GM20431 (cell line): ENCODE data around the gene ARHGAP24.
"Not testable (repeated sequence)": the region's sequence is repeated elsewhere in the genome, so short reads cannot be mapped to it uniquely, and the experiment has no call there.

ENCODE experiments used
- in situ Hi-C: fragments of 300-500 bp; cut with MseI, MboI; formaldehyde crosslinking; loops from one replicate; pipeline ENCODE4 v1.15.0; 2020; ENCODE audit warnings: low sequenced_read_pairs; ENCODE audit not compliant: unreplicated experiment

Gene ARHGAP24

DNA sequence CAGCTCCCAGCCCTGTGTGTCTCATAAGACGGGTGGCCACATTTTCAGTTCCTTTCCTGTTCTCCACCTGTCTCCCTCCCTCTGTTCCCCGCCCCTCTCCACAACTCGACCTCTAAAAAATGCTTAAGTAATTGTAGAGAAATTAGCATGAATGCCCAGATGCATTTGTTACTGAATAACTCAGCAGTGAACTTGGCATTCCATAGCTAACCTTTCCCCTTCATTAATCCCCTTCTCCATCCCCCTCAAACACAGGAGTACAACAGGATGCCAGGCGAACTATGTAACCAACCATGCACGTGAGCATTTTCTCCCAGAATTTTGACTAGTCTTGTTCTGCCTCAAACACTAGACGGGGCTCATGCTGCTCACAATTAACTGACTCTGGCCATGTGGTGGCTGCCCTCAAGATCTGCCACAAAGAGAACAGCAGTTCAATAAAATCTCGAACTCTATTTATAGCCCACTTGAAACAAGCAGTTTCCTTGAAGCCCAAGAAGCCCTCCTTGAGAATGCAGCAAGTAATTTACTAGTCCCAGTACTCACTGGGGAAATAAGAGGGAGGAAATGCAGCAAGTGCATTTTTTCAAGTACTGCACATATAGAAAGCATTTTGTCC is 351.2 kb downstream of the ARHGAP24 start:
- in situ Hi-C loops: no loop called here

DNA sequence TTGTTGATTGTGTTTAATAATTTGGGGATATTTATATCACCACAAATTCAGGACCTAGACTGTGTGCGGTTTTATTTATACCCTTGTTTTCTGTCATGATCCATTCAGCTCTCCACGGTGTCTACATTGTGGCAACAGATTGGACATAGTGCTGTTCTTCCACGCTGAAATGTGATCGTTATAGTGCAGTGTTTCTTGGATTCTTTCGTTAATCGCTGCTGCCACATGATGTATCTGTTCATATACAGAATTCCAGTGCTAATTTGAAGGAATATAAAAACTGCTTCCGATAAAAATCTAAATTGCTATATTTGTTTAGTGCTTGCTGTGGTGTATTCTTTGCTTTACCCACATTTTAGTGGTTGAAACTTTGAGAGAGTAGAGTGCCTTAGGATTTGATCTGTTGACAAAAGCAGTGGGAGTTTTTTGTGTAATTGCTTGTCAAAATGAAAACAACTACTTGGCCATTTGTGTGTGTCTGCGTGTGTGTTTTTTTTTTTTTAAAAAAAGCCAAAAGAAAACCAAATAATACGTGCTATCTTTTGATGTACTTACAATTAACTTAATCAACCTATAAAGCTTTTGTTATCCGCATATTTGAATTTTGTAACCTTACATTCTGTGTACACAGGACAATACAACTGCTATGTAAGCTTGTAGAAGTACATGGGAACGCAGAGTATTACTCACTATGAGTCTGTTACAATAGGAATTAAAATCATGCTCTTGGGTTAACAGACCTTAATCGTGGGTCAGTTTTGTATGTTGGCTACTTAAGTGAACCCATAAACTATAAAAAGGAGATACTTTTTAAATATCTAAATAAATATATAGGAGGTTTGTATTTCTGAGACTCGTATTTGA is 353.3 kb downstream of the ARHGAP24 start:
- in situ Hi-C loops: no loop called here

GRCh38 chr4:85829276-85830051 is 354.5 kb downstream of the ARHGAP24 start:
- in situ Hi-C loops: no loop called here

DNA sequence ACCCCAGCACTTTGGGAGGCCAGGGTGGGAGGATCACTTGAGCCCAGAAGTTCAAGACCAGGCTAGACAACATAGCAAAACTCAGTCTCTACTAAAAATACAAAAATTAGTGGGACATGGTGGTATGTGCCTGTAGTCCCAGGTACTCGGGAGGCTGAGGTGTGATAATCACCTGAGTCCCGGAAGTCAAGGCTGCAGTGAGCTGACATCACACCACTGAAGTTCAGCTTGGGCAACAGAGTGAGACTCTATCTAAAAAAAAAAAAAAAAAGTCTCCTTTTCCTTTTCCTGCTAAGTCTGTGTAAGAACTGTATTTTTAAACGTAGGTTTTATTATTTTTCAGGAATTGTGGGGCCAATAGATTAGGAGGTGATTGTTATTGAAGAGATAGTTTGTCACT is 356.7 kb downstream of the ARHGAP24 start:
- in situ Hi-C loops: no loop called here

GRCh38 chr4:85833302-85833701 is 358.4 kb downstream of the ARHGAP24 start:
- in situ Hi-C loops: no loop called here

- in situ Hi-C loops: no loop called here
These were observed 360.0 kb downstream of the ARHGAP24 start for GRCh38 chr4:85834934-85835333.

- in situ Hi-C loops: no loop called here
These were observed 361.9 kb downstream of the ARHGAP24 start for GRCh38 chr4:85836588-85837438.

DNA sequence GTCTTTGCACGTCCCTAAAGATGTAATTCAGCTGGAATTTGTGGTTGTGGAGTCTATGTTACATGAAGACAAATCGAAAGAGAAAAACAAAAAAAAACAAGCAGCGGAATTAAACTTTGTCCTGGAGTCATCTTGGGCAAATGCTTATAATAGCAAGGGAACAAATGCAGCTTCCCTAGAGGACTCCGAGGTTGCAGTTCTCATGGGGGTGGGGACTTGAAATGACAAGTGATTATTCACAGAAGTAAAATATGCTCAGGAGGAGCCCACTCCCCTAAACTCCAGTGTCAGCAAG is 362.4 kb downstream of the ARHGAP24 start:
- in situ Hi-C loops: no loop called here

GRCh38 chr4:85839981-85840451 is 365.1 kb downstream of the ARHGAP24 start:
- in situ Hi-C loops: not testable (repeated sequence)

DNA sequence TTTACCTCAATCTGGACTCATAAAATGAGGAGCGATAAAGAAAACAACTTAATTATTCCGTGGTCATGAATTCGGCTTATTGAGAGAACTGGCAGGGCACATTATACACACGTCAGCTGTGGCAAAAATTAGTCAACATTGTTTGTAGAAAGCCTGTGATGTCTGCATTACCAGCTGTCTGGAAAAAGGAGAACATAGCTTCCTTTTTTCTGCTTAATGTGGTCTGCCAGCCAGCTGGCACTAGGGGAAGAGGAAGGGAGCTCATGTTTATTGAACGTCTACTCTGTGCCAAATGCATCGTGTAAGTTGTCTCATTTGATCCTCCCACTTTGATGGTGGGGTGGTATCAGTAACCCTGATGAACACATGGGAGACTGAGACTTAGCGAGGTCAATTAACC is 367.6 kb downstream of the ARHGAP24 start:
- in situ Hi-C loops: no loop called here

- in situ Hi-C loops: not testable (repeated sequence)
These were observed 378.8 kb downstream of the ARHGAP24 start for GRCh38 chr4:85853740-85854139.

DNA sequence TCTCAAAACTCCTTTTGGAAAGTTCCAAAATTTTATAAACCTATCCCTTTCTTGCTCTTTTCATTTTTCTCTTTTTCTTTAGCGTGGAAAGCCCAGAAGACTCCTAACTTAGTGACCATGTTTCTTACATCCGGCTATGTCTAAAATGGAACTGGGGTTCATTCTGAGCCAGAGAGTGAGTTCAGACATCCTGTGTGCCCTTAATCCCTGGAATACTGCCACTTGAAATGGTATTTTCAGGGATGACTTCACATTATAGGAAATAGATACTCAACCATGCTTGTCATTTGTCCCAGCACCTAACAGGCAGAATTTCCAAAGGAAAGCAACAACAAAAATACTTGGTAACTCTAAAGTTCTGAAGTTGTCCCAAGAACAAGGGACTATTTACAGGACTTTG is 379.6 kb downstream of the ARHGAP24 start:
- in situ Hi-C loops: no loop called here

DNA sequence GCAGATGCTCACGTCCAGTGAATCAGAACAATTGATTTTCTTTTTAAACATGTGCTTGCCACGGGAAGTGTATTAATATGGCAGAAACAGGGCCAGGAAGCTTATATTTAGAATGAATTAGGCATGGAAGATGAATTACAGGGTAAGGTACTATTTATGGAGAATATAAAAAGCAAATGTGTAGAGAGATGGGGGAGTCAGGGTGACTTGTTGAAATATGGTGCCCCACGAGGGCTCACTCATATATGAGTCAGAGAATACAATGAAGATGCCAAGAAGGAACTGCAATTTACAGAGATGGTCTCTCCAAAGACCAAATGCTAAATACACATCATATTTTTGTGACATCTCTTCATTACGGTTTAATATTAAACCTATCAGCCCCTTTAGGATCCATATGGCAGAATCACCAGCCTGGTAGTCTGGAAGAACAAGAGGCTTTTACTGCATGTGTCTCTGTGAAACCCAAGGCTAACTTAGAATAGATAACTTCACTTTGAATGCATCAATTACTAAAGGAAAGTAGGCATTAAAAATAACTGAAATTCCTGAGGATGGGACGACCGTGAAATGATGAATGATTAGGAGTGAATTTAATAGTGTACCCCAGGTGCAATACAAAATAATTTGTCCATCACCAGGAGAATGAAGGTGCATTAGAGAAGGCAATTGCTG is 385.3 kb downstream of the ARHGAP24 start:
- in situ Hi-C loops: no loop called here

- in situ Hi-C loops: no loop called here
These were observed 386.3 kb downstream of the ARHGAP24 start for GRCh38 chr4:85861064-85861765.

GRCh38 chr4:85862896-85863295 is 387.9 kb downstream of the ARHGAP24 start:
- in situ Hi-C loops: no loop called here

DNA sequence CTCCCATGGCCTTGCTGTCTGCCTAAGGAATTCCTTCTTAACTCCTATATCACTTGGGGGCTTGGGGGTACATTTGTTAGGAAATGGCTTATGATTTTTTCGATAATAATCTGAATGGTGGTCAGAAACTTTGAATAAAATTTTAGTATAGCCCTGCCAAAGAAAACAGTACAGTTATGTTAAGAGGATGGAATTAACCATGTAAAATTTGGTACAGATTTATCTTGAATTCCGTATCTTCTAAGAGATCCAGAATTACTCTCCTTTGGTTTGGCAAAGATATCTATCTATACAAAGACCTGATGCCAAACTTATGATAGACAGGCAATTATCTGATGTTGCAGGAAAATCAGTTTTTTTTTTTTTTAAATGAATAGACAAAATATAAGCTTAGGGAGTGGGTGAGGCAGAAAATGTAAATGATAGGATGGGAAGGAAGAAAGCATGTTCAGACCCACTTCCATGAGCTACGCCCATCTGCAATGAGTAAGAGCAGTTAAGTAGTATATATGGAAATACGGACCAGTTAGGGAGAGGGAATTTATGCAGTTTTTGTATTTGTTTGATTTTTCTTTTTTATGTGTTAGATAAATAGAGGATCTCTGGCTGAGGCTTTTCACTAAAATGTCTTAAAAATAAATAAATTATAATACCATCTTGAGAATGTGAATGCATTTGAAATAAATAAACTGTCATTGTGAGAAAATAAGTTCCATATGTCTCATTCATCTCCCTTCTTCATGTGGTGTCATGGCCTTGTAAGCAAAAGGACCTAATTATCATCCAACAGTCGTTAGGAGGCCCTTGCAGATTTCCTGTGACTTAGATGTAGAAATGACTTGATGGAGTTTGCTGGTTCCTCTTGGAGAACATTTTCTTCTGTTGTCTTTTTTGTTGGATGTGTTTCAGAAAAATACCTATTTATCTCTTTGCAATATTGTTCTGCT is 389.6 kb downstream of the ARHGAP24 start:
- in situ Hi-C loops: no loop called here

DNA sequence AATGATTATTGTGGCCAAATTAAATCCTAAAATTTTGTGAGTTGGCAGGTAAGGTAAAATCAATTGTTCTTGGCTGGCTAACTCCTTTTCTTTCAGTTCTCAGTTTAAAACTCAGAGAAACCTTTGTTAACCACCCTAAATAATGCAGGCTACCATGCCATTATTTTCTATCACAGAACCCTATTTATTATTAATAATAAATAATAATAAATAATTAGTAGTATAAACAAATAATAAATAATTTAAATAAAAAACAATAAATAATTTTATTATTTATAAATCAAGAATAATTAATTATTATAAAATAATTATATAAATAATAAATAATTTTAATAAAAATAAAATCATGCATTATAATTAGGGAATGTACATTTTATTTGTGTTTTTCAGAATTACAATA is 390.3 kb downstream of the ARHGAP24 start:
- in situ Hi-C loops: no loop called here

- in situ Hi-C loops: no loop called here
These were observed 391.6 kb downstream of the ARHGAP24 start for GRCh38 chr4:85866508-85866907.
